A549 treated with Mapracorat at 1 μM for 4 hours (cell line): ENCODE data around the gene PRRG4. TPM values are rescaled to one million over a fixed set of nuclear protein-coding genes. Genes with fewer than 3 reads are reported as not detected.

ENCODE experiments used
- total RNA-seq: library from RNA; stranded (reverse); fragments of 200-300 nt; extraction: Qiagen RNA extraction; gene quantifications from 5 replicates; pipeline ENCODE4 v1.2.3, GENCODE V29; 2022

PRRG4 gene
- total RNA-seq, result 1.5 to 1.8 TPM (median 1.6 TPM) in 5 replicates

DNA sequence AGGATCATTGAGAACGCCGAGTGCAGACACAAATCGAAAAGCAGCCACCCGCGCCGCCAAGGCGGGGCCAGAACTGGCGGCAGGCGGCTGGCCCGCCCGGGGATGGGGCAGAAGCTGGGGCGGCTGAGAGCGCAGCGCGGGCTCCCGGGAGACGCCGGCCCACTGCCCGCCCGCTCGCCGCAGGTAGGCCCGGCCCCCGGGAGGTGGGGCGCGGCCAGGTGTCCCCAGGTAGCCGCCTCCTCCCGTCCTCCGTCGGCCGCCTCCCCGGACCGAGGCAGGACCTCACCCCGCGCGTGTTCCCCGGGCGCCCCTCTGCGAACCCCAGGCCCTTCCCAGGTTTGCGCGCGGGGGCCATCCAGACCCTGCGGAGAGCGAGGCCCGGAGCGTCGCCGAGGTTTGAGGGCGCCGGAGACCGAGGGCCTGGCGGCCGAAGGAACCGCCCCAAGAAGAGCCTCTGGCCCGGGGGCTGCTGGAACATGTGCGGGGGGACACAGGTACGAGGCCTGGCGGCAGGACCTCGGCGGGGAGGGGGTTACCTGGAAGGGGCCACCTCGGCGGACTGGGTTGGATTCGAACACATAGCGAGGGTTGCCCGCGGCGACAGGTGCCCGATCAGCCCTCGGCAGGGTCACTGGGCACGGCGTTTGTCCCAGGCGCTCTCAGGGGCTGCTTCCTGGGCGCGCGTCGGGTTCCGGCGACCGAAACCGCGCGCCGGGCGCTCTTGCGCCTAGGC, at the start of gene PRRG4:
Gene PRRG4 (plus strand): TSS at position 248 of the 733 bp plus-strand sequence. CDS start 603 bp downstream, outside the sequence.

DNA sequence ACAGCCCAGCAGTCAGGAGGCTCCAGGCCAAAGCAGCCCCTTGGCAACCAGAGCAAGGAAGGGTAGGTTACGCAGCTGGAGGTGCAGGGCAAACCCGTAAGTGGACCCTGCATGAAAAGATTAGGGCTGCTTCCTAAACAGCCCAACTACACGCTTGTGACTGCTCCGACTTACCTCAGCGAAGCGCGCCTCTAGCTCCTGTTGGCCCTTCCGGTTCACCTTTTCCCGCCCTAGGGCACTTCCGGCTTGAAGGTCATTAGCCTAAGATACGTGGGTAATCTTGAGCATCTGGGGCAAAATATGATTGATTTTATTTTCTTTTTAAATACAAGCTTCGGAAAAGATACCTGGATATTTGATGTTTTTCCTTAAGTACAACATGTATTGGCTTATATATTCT, 35.3 kb upstream of the PRRG4 start, which contains the start of gene CCDC73:
Gene CCDC73 (minus strand): TSS at position 224 of the 400 bp plus-strand sequence. CDS start 34,419 bp downstream, outside the sequence.

DNA sequence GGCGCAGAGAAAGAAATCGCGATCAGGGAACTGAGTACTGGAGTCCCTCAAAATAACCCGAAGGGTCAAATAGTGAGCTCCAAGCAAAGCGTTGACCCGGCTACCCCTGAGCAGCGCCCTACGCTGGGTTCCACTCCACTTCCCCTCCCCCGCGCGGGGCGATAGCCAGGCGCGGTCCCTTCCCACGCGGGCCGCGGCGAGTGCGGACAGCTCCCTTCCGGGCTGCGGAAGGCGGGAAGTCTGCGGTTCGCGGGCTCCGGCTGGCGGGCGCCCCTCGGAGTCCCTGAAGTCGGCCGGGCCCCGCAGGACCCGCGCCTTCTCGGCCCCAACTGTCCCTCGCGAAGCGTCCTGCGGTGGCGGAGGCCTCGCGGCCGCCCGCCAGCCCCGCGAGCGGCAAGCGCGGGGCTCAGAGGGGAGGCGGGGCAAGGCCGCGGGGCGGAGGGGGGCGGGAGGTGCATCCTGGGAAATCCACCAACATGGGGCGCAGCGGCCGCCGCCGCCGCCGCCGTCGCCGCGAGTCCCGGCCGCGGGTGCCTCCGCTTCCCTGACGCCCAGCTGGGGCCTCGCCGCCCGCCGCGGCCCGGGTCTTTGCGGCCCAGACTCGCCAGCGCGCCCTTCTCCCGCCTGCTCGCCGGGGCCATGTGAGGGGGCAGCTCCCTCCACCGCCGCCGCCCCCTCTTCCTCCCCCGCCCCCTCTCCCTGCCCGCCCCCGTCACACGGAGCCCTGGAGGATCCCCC, 62.8 kb downstream of the PRRG4 start, which contains the start of gene QSER1:
Gene QSER1 (plus strand): TSS at position 457 of the 738 bp plus-strand sequence. CDS start 315 bp downstream, outside the sequence.

Other genes with a start within 250 kb of the PRRG4 start
- gene EIF3M, start 246.1 kb upstream of the PRRG4 start, total RNA-seq, result 385 to 478 TPM (median 410 TPM) in 5 replicates
- 0.05 TPM in 1 of 5 replicates, not detected in the others for gene CCDC73, start 35.3 kb upstream of the PRRG4 start, total RNA-seq
- 12.7 to 17.2 TPM (median 15.8 TPM) in 5 replicates for gene QSER1, start 62.9 kb downstream of the PRRG4 start, total RNA-seq
- 6.7 to 8.7 TPM (median 7.3 TPM) in 5 replicates for gene DEPDC7, start 186.0 kb downstream of the PRRG4 start, total RNA-seq
- 17.0 to 25.3 TPM (median 23.3 TPM) in 5 replicates for gene TCP11L1, start 209.6 kb downstream of the PRRG4 start, total RNA-seq